K562 (cell line): ENCODE results near the gene DBNDD2.

Experiments used
- FOXJ3 ChIP-seq: sonication (generic); formaldehyde crosslinking; IDR thresholded peaks from 2 replicates; pipeline ENCODE4 v1.4.0; 2020; ENCODE audit warnings: mild to moderate bottlenecking, missing genetic modification reagents
- MAZ ChIP-seq, 2 experiments: fragments of 450-650 bp in 1 of 2; sonication (generic) in 1 of 2; formaldehyde crosslinking; IDR thresholded peaks in 1 of 2; conservative IDR thresholded peaks in 1 of 2; 2 replicates each; pipeline versions ENCODE4 v1.4.0 to v1.5.0; 2020; ENCODE audit warnings: mild to moderate bottlenecking in 1 of 2, missing genetic modification reagents in 1 of 2
- PCBP2 ChIP-seq: fragments of 200-400 bp; formaldehyde crosslinking; IDR thresholded peaks from 2 replicates; pipeline ENCODE4 v1.6.1; 2018; ENCODE audit warnings: low read length, low read depth, mild to moderate bottlenecking, moderate library complexity; ENCODE audit not compliant: poor library complexity, severe bottlenecking
- SPI1 ChIP-seq: IDR thresholded peaks from 2 replicates; pipeline ENCODE4 v1.6.1; 2011; ENCODE audit warnings: low read depth, low read length, control low read depth, borderline replicate concordance
- TOE1 ChIP-seq, 2 experiments: fragments of 450-650 bp in 1 of 2; sonication (generic) in 1 of 2; formaldehyde crosslinking in 1 of 2; IDR thresholded peaks; 2 replicates each; pipeline versions ENCODE4 v1.7.1 to v1.8.0; 2016 to 2022; ENCODE audit warnings: borderline replicate concordance in 2 of 2, mild to moderate bottlenecking in 2 of 2, antibody characterized with exemption in 1 of 2, inconsistent platforms in 1 of 2, low read depth in 1 of 2, missing genetic modification reagents in 1 of 2, moderate library complexity in 1 of 2
- ZNF274 ChIP-seq: IDR thresholded peaks from 2 replicates; pipeline ENCODE4 v1.6.1; 2011; ENCODE audit warnings: low read depth, mild to moderate bottlenecking, low read length, moderate library complexity, borderline replicate concordance
- TF ChIP-seq, protein P1 (sequence below), 2 experiments: fragments of 450-650 bp in 1 of 2; sonication (generic) in 1 of 2; formaldehyde crosslinking in 1 of 2; IDR thresholded peaks; 2 replicates each; pipeline versions ENCODE4 v1.7.1 to v1.9.0; 2016 to 2022; ENCODE audit warnings: inconsistent platforms in 1 of 2, mild to moderate bottlenecking in 1 of 2, missing genetic modification reagents in 1 of 2
- TF ChIP-seq, protein P2 (sequence below), 3 experiments: IDR thresholded peaks in 2 of 3; conservative IDR thresholded peaks in 1 of 3; 2 replicates each; pipeline ENCODE4 v1.5.1; 2011 to 2012; ENCODE audit warnings: low read length in 3 of 3, mild to moderate bottlenecking in 3 of 3, control low read depth in 2 of 3, improper control_type of control experiment in 1 of 3, inconsistent platforms in 1 of 3, low read depth in 1 of 3, mixed read lengths in 1 of 3, moderate library complexity in 1 of 3; ENCODE audit not compliant: insufficient read depth in 2 of 3

DNA sequence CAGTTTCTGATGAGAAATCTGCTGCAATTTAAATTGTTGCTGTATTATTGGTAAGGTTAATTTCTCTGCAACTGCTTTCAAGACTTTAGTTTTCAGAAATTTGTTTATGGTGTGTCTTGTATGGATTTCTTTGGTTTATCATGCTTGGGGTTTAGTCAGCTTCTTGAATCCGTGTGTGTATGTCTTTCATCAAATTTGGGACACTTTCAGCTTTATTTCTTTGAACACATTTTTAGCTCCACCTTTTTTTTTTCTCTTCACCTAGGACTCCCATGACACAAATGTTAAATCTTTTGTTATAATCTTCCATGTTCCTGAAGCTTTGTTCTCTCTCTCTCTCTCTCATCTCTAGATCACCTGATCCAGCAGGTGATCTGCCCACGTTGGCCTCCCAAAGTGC is 16.5 kb upstream of the DBNDD2 start:
- TF ChIP-seq, protein P1, sequence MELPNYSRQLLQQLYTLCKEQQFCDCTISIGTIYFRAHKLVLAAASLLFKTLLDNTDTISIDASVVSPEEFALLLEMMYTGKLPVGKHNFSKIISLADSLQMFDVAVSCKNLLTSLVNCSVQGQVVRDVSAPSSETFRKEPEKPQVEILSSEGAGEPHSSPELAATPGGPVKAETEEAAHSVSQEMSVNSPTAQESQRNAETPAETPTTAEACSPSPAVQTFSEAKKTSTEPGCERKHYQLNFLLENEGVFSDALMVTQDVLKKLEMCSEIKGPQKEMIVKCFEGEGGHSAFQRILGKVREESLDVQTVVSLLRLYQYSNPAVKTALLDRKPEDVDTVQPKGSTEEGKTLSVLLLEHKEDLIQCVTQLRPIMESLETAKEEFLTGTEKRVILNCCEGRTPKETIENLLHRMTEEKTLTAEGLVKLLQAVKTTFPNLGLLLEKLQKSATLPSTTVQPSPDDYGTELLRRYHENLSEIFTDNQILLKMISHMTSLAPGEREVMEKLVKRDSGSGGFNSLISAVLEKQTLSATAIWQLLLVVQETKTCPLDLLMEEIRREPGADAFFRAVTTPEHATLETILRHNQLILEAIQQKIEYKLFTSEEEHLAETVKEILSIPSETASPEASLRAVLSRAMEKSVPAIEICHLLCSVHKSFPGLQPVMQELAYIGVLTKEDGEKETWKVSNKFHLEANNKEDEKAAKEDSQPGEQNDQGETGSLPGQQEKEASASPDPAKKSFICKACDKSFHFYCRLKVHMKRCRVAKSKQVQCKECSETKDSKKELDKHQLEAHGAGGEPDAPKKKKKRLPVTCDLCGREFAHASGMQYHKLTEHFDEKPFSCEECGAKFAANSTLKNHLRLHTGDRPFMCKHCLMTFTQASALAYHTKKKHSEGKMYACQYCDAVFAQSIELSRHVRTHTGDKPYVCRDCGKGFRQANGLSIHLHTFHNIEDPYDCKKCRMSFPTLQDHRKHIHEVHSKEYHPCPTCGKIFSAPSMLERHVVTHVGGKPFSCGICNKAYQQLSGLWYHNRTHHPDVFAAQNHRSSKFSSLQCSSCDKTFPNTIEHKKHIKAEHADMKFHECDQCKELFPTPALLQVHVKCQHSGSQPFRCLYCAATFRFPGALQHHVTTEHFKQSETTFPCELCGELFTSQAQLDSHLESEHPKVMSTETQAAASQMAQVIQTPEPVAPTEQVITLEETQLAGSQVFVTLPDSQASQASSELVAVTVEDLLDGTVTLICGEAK (IDR thresholded peaks at IDR 0.05), result no peak
- TF ChIP-seq, protein P1 (CRISPR knock-in tag; IDR thresholded peaks at IDR 0.05), result no peak
- TF ChIP-seq MAZ (CRISPR knock-in tag; conservative IDR thresholded peaks at IDR 0.05 in 1 of 2, IDR thresholded peaks at IDR 0.05 in 1 of 2) (no peak), PCBP2 (no peak), SPI1 (no peak), FOXJ3 (no peak), TOE1 (IDR thresholded peaks at IDR 0.05; ENCODE audit: borderline replicate concordance) (no peak), TOE1 (CRISPR knock-in tag; IDR thresholded peaks at IDR 0.05; ENCODE audit: borderline replicate concordance, low read depth) (no peak), ZNF274 (no peak)
- TF ChIP-seq, protein P2, sequence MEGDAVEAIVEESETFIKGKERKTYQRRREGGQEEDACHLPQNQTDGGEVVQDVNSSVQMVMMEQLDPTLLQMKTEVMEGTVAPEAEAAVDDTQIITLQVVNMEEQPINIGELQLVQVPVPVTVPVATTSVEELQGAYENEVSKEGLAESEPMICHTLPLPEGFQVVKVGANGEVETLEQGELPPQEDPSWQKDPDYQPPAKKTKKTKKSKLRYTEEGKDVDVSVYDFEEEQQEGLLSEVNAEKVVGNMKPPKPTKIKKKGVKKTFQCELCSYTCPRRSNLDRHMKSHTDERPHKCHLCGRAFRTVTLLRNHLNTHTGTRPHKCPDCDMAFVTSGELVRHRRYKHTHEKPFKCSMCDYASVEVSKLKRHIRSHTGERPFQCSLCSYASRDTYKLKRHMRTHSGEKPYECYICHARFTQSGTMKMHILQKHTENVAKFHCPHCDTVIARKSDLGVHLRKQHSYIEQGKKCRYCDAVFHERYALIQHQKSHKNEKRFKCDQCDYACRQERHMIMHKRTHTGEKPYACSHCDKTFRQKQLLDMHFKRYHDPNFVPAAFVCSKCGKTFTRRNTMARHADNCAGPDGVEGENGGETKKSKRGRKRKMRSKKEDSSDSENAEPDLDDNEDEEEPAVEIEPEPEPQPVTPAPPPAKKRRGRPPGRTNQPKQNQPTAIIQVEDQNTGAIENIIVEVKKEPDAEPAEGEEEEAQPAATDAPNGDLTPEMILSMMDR (IDR thresholded peaks at IDR 0.05 in 2 of 3, conservative IDR thresholded peaks at IDR 0.05 in 1 of 3; ENCODE audit: insufficient read depth in 2 of 3, low read depth in 1 of 3, low read length in 3 of 3), result no peak
